Rectal smooth muscle tissue (tissue), 1 donor: ENCODE measurements around the gene CLRN3.
A peak's percentile ranks its signal among the peaks of the same experiment; 100 is the strongest.

Experiments used
- H3K27ac ChIP-seq: one replicate; pipeline ENCODE4 v1.7.0; 2013; ENCODE audit warnings: low read depth, low read length, inconsistent platforms
- H3K27me3 ChIP-seq: one replicate; pipeline ENCODE4 v1.7.0; 2013; ENCODE audit warnings: low read length; ENCODE audit not compliant: control insufficient read depth, insufficient read depth
- H3K36me3 ChIP-seq: one replicate; pipeline ENCODE4 v1.7.0; 2013; ENCODE audit warnings: low read length; ENCODE audit not compliant: control insufficient read depth, insufficient read depth
- H3K4me1 ChIP-seq: one replicate; pipeline ENCODE4 v1.7.0; 2013; ENCODE audit warnings: low read length; ENCODE audit not compliant: control insufficient read depth, insufficient read depth
- H3K4me3 ChIP-seq: one replicate; pipeline ENCODE4 v1.7.0; 2013; ENCODE audit warnings: low read length
- H3K9ac ChIP-seq: one replicate; pipeline ENCODE4 v1.7.0; 2013; ENCODE audit warnings: low read length

Gene CLRN3

GRCh38 chr10:127905001-127905847, 12.5 kb upstream of the CLRN3 start:
- Histone ChIP-seq H3K4me1 (no peaks in the 10 kb centered on the region), H3K9ac (no peak overlapping the region), H3K36me3 (no peaks in the 10 kb centered on the region), H3K4me3 (no peak overlapping the region), H3K27ac (no peak overlapping the region), H3K27me3 (no peaks in the 10 kb centered on the region)

GRCh38 chr10:127904311-127905000, 11.7 kb upstream of the CLRN3 start:
- Histone ChIP-seq H3K4me1 (no peaks in the 10 kb centered on the region), H3K9ac (no peak overlapping the region), H3K4me3 (no peak overlapping the region), H3K27ac (no peak overlapping the region), H3K36me3 (no peaks in the 10 kb centered on the region), H3K27me3 (no peaks in the 10 kb centered on the region)

- Histone ChIP-seq H3K27ac (no peak overlapping the region), H3K4me1 (no peaks in the 10 kb centered on the region), H3K27me3 (no peaks in the 10 kb centered on the region), H3K9ac (no peak overlapping the region), H3K4me3 (no peak overlapping the region), H3K36me3 (no peaks in the 10 kb centered on the region)
These were observed 11.0 kb upstream of the CLRN3 start for GRCh38 chr10:127903789-127904188.

GRCh38 chr10:127899766-127900387, 7.1 kb upstream of the CLRN3 start:
- H3K27me3 ChIP-seq = no peaks in the 10 kb centered on the region
- H3K27ac ChIP-seq = no peak overlapping the region
- H3K4me3 ChIP-seq = no peak overlapping the region
- no peaks in the 10 kb centered on the region for H3K36me3 ChIP-seq
- H3K4me1 ChIP-seq = no peaks in the 10 kb centered on the region
- no peak overlapping the region for H3K9ac ChIP-seq

GRCh38 chr10:127897177-127897576, 4.4 kb upstream of the CLRN3 start:
- Histone ChIP-seq H3K27ac (no peak overlapping the region), H3K27me3 (no peaks in the 10 kb centered on the region), H3K9ac (no peak overlapping the region), H3K4me3 (no peak overlapping the region), H3K4me1 (no peaks in the 10 kb centered on the region), H3K36me3 (no peaks in the 10 kb centered on the region)

- no peak overlapping the region for H3K27ac ChIP-seq
- no peaks in the 10 kb centered on the region for H3K4me1 ChIP-seq
- H3K36me3 ChIP-seq = no peaks in the 10 kb centered on the region
- H3K9ac ChIP-seq = no peak overlapping the region
- no peak overlapping the region for H3K4me3 ChIP-seq
- H3K27me3 ChIP-seq = no peaks in the 10 kb centered on the region
These were observed 3.8 kb upstream of the CLRN3 start for GRCh38 chr10:127896590-127896989.

- Histone ChIP-seq H3K4me3 (no peak overlapping the region), H3K36me3 (no peaks in the 10 kb centered on the region), H3K27me3 (no peaks in the 10 kb centered on the region), H3K4me1 (no peaks in the 10 kb centered on the region), H3K27ac (no peak overlapping the region), H3K9ac (no peak overlapping the region)
These were observed 1.4 kb upstream of the CLRN3 start for GRCh38 chr10:127894146-127894545.

- Histone ChIP-seq H3K4me3 (peak overlapping the region; percentile 25), H3K36me3 (no peaks in the 10 kb centered on the region), H3K27me3 (no peaks in the 10 kb centered on the region), H3K27ac (no peak overlapping the region), H3K9ac (no peak overlapping the region), H3K4me1 (no peaks in the 10 kb centered on the region)
These were observed 1.9 kb downstream of the CLRN3 start for GRCh38 chr10:127890832-127891334.

- Histone ChIP-seq H3K9ac (no peak overlapping the region), H3K4me1 (no peaks in the 10 kb centered on the region), H3K27ac (no peak overlapping the region), H3K36me3 (no peaks in the 10 kb centered on the region), H3K4me3 (peak overlapping the region; percentile 44), H3K27me3 (no peaks in the 10 kb centered on the region)
These were observed 2.5 kb downstream of the CLRN3 start for GRCh38 chr10:127890216-127890615.

- Histone ChIP-seq H3K36me3 (no peaks in the 10 kb centered on the region), H3K27ac (no peak overlapping the region), H3K27me3 (no peaks in the 10 kb centered on the region), H3K4me1 (no peaks in the 10 kb centered on the region), H3K9ac (no peak overlapping the region), H3K4me3 (peak overlapping the region; percentile 44)
These were observed 3.0 kb downstream of the CLRN3 start for GRCh38 chr10:127889605-127890195.

GRCh38 chr10:127888521-127889312, 4.0 kb downstream of the CLRN3 start:
- no peak overlapping the region for H3K27ac ChIP-seq
- no peaks in the 10 kb centered on the region for H3K36me3 ChIP-seq
- no peak overlapping the region for H3K4me3 ChIP-seq
- H3K9ac ChIP-seq = no peak overlapping the region
- no peaks in the 10 kb centered on the region for H3K27me3 ChIP-seq
- no peaks in the 10 kb centered on the region for H3K4me1 ChIP-seq
